HG03159 (cell line): Measurements from ENCODE around the gene SP6.

Source experiments
- ATAC-seq: cut with Tn5 transposase; IDR thresholded peaks from one replicate; pipeline ENCODE4 v1.9.1; 2021; ENCODE audit warnings: mild to moderate bottlenecking, moderate library complexity; ENCODE audit not compliant: unreplicated experiment

The SP6 gene

DNA sequence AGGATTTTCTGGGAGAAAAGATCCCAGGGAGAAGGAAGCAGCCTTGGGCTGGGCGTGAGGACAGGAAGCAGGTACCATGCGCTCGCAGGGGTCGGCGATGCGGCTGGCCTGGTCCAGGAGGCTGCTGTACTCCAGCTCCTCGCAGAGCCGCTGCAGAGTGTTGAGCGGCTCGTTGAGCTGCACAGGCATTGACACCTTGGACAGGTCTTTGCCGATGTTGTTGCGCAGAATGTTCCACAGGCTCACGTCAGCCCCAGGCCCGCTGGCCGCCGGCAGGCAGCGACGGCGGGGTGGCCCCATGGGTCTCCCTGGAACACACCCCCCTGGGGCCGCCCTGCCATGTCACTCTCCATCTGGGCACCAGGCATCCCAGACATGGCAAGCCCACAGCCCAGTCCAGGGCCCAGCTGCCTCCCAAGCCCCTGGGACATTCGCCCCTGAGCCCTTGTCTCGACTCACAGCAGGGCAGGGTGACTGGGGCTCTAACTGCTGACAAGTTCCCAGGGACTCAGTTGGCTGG lies 37.4 kb downstream of the SP6 start:
- ATAC-seq = no peak

DNA sequence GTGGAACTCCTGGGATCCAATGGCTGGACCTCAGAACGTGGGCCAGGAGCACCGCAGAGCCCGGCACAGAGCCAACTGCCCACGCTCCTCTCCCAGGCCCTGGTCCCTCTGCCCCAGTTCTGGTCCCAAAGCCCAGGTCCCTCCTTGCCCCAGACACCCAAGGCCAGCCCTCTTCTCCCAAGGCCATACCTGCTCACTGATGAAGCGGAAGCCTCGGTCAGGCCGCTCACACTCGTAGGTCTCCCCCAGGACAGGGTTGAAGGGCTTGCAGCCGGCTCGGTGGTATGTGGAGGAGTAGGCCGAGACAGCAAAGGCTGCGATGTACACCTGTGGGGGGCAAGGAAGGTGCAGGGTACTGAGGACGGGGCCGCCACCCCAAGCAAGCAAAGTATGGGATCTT lies 37.9 kb downstream of the SP6 start:
- ATAC-seq = no peak

DNA sequence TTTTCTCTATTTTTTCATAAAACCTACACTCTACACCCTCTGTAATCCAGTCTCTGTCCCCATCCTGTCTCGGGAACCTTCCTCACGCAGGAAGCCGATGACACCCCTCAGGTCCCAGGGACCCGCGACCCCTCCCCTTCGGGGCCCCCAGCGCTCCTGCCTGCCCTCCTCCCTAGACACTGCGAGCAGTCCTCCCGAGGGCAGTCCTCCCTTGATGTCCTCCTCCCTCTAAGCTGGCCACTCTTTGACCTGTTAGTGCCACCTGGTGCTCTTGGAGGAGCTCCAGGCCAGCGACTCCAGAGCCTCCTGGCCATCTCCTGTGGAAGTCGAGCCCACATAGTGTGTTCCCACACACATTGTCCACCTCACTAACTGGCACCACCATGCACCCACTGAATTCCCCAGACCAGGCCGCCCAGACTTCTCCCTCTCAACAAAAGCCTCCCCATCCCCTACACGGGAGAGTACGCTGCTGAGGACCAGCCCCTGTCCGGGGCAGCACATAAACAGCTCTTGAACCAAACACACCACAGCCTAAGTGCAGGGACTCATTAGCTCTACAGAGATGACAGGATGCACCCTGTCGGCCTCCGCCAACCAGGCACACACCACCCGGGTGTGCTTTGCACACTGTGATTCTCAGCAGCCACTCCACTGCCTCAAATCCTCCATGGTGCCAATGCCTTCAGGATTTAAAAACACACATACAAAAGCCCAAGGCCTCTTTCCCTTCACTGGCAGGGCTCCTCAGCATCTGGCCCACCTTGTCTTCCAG lies 38.6 kb downstream of the SP6 start:
- ATAC-seq = no peak

- ATAC-seq = no peak
These were observed 39.3 kb downstream of the SP6 start for GRCh38 chr17:47811709-47812108.

DNA sequence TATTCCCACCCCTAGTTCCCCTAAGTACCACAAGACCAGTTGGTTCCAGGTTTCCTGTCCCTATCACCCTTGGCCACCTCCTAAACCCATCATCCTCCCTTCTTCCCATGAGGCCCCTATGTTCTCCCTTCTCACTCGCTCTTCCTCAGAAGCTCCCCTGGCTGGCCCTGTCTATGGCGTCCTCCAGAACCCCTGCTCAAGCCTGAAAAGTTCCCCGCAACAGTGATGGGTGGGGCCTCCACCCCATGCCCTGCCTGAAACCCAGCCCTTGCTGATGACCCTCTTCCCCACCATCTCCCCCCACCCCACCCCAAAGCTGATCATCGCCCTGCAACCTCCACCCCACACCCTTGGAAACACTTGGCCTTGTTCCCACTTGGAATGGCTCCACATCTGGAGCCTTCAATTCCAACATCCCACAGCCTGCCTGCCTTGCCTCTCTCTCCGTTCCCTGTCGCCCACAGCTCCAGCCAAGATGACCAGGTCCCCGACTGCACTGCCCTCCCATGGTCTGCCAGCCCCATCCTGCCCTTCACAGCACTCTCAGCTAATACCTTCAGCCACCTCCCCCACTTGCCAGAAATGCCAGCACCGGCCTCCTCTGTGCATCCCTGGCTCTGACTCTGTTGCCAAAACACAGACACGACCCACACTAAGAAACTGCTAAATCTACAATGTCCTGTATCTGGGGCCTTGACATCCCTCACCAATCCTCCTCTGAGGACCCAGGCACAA lies 39.9 kb downstream of the SP6 start:
- no peak for ATAC-seq

DNA sequence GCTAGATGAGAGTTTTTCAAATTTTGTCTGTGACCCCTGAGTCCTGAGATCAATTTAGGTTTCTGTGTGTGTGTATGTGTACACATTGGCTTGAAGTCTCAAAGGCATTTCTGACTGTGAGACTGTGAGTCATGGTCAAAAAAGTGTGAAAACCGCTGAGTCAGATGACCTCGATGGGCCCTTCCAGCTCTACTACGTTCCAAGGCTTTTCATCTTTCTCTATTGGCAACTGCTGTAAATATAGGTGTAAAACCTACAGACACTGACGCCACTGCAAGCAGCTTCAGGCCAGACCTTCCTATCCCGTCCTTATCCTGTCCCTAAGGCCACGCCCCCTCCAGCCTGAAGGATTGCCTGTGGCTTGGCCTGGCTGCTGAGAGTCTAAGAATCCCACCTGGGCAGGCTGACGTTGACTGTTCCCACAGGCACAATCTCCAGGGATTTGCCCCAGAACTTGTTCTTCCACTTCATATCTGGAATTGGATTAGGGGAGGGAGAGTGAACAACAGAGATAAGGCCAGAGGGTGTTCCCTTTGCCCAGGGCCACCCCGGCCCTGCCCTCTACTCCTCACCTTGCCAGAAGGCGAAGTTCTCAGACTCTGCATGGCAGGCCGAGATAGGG lies 40.7 kb downstream of the SP6 start:
- ATAC-seq = no peak

GRCh38 chr17:47808830-47809480 lies 42.0 kb downstream of the SP6 start:
- ATAC-seq = no peak

DNA sequence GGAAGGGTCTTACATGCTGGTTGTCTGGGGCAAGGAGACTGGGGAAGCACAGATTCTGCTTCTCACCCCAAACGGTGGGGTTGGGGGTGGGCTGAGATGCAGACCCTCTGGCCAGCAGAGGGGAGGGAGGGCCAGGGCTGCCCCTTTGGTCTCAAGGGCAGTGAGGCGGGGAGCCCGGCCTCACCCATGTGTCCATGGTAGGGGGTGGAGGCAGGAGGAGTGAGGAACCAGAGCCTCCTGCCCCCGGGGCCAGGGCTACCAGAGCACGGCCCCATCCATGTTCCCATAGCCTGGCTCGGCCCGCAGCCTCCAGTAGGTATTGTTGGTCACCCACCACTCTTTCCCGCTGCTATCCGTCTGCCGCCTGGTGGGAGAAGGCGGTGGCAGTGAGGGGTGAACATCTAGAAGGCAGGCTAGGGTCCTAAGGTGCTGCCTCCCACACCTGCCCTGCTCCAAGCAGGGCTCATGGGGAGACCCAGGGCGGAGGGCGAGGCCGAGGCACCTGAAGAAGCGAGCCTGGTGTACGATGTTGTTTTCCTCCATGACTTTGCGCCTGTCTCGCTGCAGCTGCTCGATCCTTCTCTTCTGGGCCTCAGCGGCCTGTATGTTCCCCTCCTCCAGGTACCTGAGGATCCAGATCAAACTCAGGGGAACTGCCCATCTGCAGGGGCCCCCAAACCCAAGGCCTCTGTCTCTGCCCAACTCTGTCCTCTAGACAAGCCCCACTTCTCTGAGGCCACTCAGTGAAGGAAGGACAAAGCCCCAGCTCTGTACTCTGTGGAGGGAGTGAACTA lies 42.7 kb downstream of the SP6 start:
- no peak for ATAC-seq

DNA sequence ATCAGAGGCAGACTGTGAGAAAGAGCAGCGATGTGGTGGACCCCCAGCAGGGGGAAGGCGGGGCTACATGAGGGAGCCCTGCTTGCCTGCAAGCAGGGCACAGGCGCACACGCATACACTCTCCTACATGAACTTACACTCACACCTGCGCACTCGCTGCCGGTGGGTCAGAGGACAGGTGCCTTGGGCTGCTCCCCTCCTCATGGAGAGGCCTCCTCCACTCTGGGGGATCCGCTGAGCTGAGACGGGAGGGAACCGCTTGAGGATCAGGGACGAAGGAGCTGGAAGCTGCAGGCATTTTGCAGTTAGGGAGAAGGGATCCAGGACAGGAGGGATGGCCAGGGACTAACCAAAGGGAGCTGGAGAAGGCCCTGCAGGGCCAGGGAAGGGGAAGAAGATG lies 43.5 kb downstream of the SP6 start:
- no peak for ATAC-seq

GRCh38 chr17:47806913-47807255 lies 44.1 kb downstream of the SP6 start:
- no peak for ATAC-seq

DNA sequence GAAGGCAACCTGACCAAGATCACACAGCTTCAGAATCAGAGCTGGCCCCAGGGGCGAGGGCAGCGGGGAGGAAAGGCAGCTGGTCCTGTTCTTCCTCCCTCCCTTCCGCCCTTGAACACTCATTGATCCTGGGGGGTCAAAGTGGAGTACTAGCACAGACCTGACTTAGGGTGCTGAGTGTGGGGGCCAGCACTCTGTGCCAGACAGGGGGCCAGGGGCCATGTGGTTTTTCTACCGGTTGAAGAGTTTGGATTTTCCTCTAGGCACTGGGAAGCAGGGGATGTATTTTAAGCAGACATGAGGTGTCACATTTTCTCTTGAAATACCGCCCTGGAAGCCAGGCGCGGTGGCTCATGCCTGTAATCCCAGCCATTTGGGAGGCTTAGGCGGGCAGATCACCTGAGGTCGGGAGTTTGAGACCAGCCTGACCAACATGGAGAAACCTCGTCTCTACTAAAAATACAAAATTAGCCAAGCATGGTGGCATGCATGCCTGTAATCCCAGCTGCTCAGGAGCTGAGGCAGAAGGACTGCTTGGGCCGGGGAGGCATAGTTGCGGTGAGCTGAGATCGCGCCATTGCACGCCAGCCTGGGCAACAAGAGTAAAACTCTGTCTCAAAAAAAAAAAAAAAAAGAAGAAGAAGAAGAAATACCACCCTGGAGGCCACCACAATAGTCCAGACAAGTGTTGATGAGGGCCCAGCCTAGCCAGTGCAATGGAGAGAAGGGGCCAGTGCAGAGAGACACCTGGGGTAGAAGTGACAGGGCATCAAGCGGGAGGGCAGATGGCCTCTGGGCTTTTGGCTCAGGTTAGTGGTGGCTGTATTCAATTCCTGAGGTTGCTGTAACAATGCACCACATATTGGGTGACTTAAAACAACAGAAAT lies 44.7 kb downstream of the SP6 start:
- no peak for ATAC-seq

DNA sequence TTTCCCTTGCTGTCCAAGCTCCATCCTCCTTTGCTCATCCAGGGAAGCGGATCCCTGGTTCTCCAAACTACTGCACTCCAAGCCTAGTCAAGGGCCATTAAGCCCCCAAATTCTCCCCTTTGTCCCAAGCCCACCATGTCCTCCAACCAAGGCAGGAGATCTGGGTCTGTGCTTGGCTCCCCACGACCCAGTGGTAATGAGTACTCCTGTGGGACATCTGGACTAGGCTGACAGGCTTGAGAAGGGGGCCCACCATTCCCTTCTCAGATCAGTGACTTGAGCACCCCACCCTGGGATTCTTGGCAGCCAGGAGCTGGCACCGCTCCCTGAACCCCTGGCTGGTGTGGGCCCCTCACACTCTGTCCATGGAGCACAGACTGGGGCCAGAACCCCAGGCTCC lies 46.5 kb downstream of the SP6 start:
- no peak for ATAC-seq

DNA sequence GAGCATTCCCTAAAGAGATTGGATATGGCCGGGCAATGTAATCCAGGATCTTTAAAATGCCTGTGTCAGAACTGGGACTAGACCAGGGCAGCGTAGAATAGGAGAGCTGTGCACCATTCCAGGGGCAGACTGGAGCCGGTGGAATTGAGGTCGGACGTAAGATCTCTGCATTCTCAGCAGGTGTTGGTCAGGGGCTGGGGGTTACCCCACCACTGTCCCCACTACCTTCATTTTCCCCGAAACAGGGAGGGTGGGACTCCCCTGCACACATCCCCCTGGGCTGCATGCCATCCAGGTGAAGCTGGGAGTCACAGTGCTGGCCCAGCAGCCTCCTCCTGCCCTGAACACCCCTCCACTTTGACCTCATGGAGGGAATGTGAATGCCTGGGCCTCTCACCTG lies 47.2 kb downstream of the SP6 start:
- no peak for ATAC-seq

GRCh38 chr17:47803201-47803600 lies 47.8 kb downstream of the SP6 start:
- ATAC-seq = no peak

DNA sequence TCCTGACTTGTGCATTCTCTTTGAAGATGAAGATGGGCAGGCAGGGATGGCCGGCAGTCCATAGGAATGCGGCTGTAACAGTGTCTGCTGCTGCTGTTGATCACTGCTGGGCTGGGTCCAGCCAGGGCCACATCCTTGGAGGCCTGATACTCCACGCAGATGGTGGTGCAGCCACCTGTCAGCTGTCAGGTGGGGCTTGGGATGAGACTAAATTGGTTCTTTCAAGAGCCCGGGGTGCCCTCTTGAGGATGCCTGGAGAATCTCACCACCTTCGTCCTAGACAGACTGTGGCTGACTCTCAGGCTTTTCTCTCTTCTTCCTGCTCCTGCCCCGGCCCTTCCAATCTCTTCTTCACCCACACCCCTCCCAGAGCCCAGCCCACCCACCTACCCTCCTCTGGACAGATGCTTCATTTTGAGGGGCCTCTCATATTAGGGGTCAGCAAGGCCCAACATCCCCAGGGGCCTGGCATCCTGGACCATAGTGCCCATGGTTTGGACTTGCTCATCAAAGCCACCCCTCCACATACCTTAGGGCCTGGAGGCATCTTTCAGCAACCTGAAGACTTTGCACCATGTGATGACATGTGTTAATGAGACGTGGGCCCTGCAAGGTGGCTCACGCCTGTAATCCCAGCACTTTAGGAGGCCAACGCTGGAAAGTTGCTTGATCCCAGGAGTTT lies 48.5 kb downstream of the SP6 start:
- ATAC-seq = no peak

GRCh38 chr17:47801906-47802305 lies 49.1 kb downstream of the SP6 start:
- no peak for ATAC-seq

GRCh38 chr17:47801176-47801765 lies 49.7 kb downstream of the SP6 start:
- no peak for ATAC-seq

GRCh38 chr17:47800686-47801085 lies 50.3 kb downstream of the SP6 start:
- no peak for ATAC-seq

DNA sequence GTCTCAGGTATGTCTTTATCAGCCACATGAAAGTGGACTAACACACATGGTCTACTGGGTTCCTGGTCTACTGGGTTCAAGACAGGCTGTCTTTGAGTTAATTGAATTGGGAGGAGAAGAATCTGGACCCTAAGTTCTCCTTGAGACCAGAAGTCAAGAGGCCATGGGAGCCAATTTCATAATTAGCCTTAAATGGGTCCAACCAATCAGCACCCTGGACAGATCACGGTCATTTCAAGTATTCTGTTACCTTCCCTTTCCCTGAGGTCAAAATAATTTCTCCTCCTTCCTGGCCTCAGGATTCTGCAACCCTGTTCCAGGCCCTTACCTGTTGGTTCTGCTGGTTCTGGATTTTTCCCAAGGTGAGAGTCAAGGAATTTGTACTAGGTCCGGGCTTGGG lies 53.2 kb downstream of the SP6 start:
- ATAC-seq = no peak
